GM19438 (cell line): ENCODE data around the gene TNFSF8.

Experiments used
- ATAC-seq: cut with Tn5 transposase; IDR thresholded peaks from one replicate; pipeline ENCODE4 v1.9.1; 2021; ENCODE audit warnings: low read depth; ENCODE audit not compliant: unreplicated experiment

Gene TNFSF8

GRCh38 chr9:114880291-114880745 is 50.1 kb downstream of the TNFSF8 start:
- no peak for ATAC-seq

- no peak for ATAC-seq
Observed at GRCh38 chr9:114878879-114879564, 51.4 kb downstream of the TNFSF8 start.

GRCh38 chr9:114869845-114870244 is 60.5 kb downstream of the TNFSF8 start:
- ATAC-seq = no peak

GRCh38 chr9:114869378-114869777 is 61.0 kb downstream of the TNFSF8 start:
- no peak for ATAC-seq

GRCh38 chr9:114867327-114867726 is 63.1 kb downstream of the TNFSF8 start:
- no peak for ATAC-seq

- ATAC-seq = no peak
Observed at GRCh38 chr9:114864471-114864870, 65.9 kb downstream of the TNFSF8 start.

- ATAC-seq = no peak
Observed at GRCh38 chr9:114861922-114862605, 68.3 kb downstream of the TNFSF8 start.

GRCh38 chr9:114861273-114861672 is 69.1 kb downstream of the TNFSF8 start:
- ATAC-seq = no peak

- ATAC-seq = no peak
Observed at GRCh38 chr9:114860187-114860586, 70.2 kb downstream of the TNFSF8 start.

- ATAC-seq = no peak
Observed at GRCh38 chr9:114856942-114857315, 73.5 kb downstream of the TNFSF8 start.

GRCh38 chr9:114856215-114856941 is 74.0 kb downstream of the TNFSF8 start:
- ATAC-seq = no peak

GRCh38 chr9:114855488-114855887 is 74.9 kb downstream of the TNFSF8 start:
- ATAC-seq = no peak

GRCh38 chr9:114854736-114855355 is 75.5 kb downstream of the TNFSF8 start:
- ATAC-seq = no peak

GRCh38 chr9:114853071-114853855 is 77.1 kb downstream of the TNFSF8 start:
- ATAC-seq = no peak

- ATAC-seq = no peak
Observed at GRCh38 chr9:114852050-114852594, 78.3 kb downstream of the TNFSF8 start.

GRCh38 chr9:114851306-114851705 is 79.1 kb downstream of the TNFSF8 start:
- no peak for ATAC-seq
